GM18951 (cell line): Measurements from ENCODE around the gene PGGT1B.

ENCODE experiments used
- POLR2A ChIP-seq: IDR thresholded peaks from 4 replicates; pipeline ENCODE4 v1.6.1; 2011; ENCODE audit warnings: mild to moderate bottlenecking; ENCODE audit not compliant: insufficient read length, insufficient read depth; ENCODE audit errors: extremely low read depth
- in situ Hi-C: fragments of 300-500 bp; cut with MboI; formaldehyde crosslinking; loops from one replicate; pipeline ENCODE4 v1.12.0; 2022; ENCODE audit warnings: low sequenced_read_pairs, mixed read lengths, inconsistent platforms; ENCODE audit not compliant: unreplicated experiment

PGGT1B gene

DNA sequence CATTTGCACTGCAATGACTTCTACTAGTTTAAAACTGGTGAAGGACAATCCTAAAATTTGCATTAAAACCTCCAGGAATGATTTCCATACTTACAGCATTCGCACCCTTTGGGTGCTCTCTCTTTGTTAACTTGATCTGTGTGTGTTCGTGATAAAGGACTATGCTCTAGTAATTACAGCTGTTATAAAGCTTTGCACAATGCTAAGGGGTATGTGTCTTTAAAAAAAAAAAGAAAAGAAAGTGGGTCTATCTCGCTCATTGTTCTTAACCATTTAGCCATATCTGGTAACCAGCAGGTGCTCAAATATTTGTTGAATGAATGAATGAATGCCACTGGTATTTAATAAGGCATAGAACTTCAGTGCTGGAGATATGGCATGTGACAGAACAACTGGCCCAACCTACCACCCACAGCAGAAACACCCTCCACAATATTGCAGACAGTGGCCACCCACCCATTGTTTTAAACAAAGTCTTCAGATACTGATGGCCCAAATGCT, 101.7 kb downstream of the PGGT1B start:
- in situ Hi-C loops: no loop called here
- TF ChIP-seq POLR2A: no peak
